GM19099 (cell line): ENCODE data around the gene PLIN1.

ENCODE experiments used
- POLR2A ChIP-seq: IDR thresholded peaks from 3 replicates; pipeline ENCODE4 v1.6.1; 2011; ENCODE audit warnings: low read depth; ENCODE audit not compliant: insufficient read length; ENCODE audit errors: extremely low read depth

PLIN1 gene

GRCh38 chr15:89648106-89649012, 30.8 kb downstream of the PLIN1 start:
- no peak for TF ChIP-seq POLR2A

- TF ChIP-seq POLR2A = no peak
Observed at GRCh38 chr15:89647191-89647851, 31.8 kb downstream of the PLIN1 start.

GRCh38 chr15:89646416-89647141, 32.6 kb downstream of the PLIN1 start:
- no peak for TF ChIP-seq POLR2A

- no peak for TF ChIP-seq POLR2A
Observed at GRCh38 chr15:89645680-89646079, 33.5 kb downstream of the PLIN1 start.

GRCh38 chr15:89642106-89642505, 37.1 kb downstream of the PLIN1 start:
- TF ChIP-seq POLR2A = no peak

GRCh38 chr15:89641053-89641452, 38.1 kb downstream of the PLIN1 start:
- no peak for TF ChIP-seq POLR2A

GRCh38 chr15:89640245-89640644, 38.9 kb downstream of the PLIN1 start:
- no peak for TF ChIP-seq POLR2A

GRCh38 chr15:89633585-89633984, 45.6 kb downstream of the PLIN1 start:
- TF ChIP-seq POLR2A = no peak

- TF ChIP-seq POLR2A = no peak
Observed at GRCh38 chr15:89632563-89633430, 46.4 kb downstream of the PLIN1 start.

- TF ChIP-seq POLR2A = no peak
Observed at GRCh38 chr15:89631902-89632264, 47.3 kb downstream of the PLIN1 start.

- TF ChIP-seq POLR2A = no peak
Observed at GRCh38 chr15:89630974-89631901, 47.9 kb downstream of the PLIN1 start.

- TF ChIP-seq POLR2A = no peak
Observed at GRCh38 chr15:89630260-89630659, 48.9 kb downstream of the PLIN1 start.

GRCh38 chr15:89629829-89630228, 49.3 kb downstream of the PLIN1 start:
- no peak for TF ChIP-seq POLR2A

- TF ChIP-seq POLR2A = no peak
Observed at GRCh38 chr15:89628806-89629715, 50.1 kb downstream of the PLIN1 start.
